Measurements from ENCODE around the gene GAK. TPM values are rescaled to one million over a fixed set of nuclear protein-coding genes. Genes with fewer than 3 reads are reported as not detected.
"Not testable (repeated sequence)": the region's sequence is repeated elsewhere in the genome, so short reads cannot be mapped to it uniquely, and the experiment has no call there.

The GAK gene
- 98.5 and 119 TPM in 2 replicates for total RNA-seq (2014; rRNA removed; shearing (Covaris generic))
- 140 and 188 TPM in 2 replicates for polyA plus RNA-seq (2015; cell fraction: cytosol; rRNA removed)
- 228 and 266 TPM in 2 replicates for polyA plus RNA-seq (2015; cell fraction: nucleus; rRNA removed)

GRCh38 chr4:931960-932712, at the start of gene GAK, which contains the start of gene TMEM175:
Gene GAK (minus strand): TSS chr4:932316. CDS start chr4:932187, 129 bp downstream.
Gene TMEM175 (plus strand): TSS chr4:932460. CDS start chr4:947740, 15,280 bp downstream.
- in situ Hi-C loops (cut with HindIII; ENCODE audit: low pct_unique_long_range_greater_than_20kb, low sequenced_read_pairs), result no loop called here
- DNase-seq (ENCODE audit: low read depth, low spot score), result peak; percentile 93

GRCh38 chr4:978957-979701, 47.0 kb upstream of the GAK start:
- DNase-seq (ENCODE audit: low read depth, low spot score), result no peak
- in situ Hi-C loops (cut with HindIII; ENCODE audit: low pct_unique_long_range_greater_than_20kb, low sequenced_read_pairs), result no loop called here

- DNase-seq (ENCODE audit: low read depth, low spot score); in situ Hi-C loops (cut with HindIII; ENCODE audit: low pct_unique_long_range_greater_than_20kb, low sequenced_read_pairs): not testable (repeated sequence)
Observed at GRCh38 chr4:976016-976415, 43.9 kb upstream of the GAK start.

GRCh38 chr4:974668-975067, 42.6 kb upstream of the GAK start:
- in situ Hi-C loops (cut with HindIII; ENCODE audit: low pct_unique_long_range_greater_than_20kb, low sequenced_read_pairs), result no loop called here
- no peak for DNase-seq (ENCODE audit: low read depth, low spot score)

GRCh38 chr4:973431-974397, 41.6 kb upstream of the GAK start, which contains the start of gene DGKQ:
Gene DGKQ (minus strand): TSS chr4:973569. CDS start chr4:973482, 87 bp downstream.
- peak; percentile 70 for DNase-seq (ENCODE audit: low read depth, low spot score)
- in situ Hi-C loops (cut with HindIII; ENCODE audit: low pct_unique_long_range_greater_than_20kb, low sequenced_read_pairs), result no loop called here

DNA sequence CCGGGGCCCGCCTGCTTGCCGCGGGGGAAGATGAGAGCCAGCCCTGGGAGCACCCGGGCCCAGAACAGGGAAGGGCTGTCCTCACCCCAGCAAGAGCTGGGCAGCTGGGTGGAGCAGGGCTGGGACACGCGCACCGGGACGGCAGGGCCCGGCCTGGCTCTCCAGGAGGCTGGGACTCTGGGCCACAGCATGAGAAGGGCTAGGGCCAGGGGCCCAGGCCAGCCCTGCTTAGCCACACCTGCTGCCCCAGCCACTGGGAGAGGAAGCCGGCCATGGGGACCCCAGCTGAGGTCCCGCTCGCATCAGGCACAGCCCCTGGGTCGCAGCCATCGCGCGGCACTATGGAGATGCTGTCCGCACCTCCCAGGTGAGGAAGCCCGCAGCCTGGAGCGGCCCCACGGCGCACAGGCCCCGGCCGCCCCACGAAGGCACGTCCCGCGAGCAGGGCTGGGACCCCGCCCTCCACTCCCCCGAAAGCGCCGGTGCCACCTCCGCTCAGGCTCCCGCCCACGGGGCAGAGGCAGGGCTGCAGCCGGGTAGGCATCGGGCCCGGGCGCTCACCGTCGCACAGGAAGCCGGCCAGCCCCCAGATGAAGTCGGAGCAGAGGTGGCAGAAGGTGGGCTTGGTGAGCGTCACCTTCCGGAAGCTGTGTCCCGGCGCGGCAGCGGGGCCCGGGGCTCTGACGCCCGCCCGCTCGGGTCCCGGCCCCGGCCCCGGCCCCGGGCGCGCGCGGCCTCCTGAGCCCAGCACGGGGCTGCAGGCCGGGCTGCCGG, 40.7 kb upstream of the GAK start:
- in situ Hi-C loops (cut with HindIII; ENCODE audit: low pct_unique_long_range_greater_than_20kb, low sequenced_read_pairs), result no loop called here
- no peak for DNase-seq (ENCODE audit: low read depth, low spot score)

GRCh38 chr4:971666-972500, 39.8 kb upstream of the GAK start:
- no peak for DNase-seq (ENCODE audit: low read depth, low spot score)
- in situ Hi-C loops (cut with HindIII; ENCODE audit: low pct_unique_long_range_greater_than_20kb, low sequenced_read_pairs), result no loop called here

GRCh38 chr4:970854-971520, 38.9 kb upstream of the GAK start:
- in situ Hi-C loops (cut with HindIII; ENCODE audit: low pct_unique_long_range_greater_than_20kb, low sequenced_read_pairs), result no loop called here
- DNase-seq (ENCODE audit: low read depth, low spot score), result no peak

GRCh38 chr4:970046-970745, 38.1 kb upstream of the GAK start:
- in situ Hi-C loops (cut with HindIII; ENCODE audit: low pct_unique_long_range_greater_than_20kb, low sequenced_read_pairs), result no loop called here
- no peak for DNase-seq (ENCODE audit: low read depth, low spot score)

- in situ Hi-C loops (cut with HindIII; ENCODE audit: low pct_unique_long_range_greater_than_20kb, low sequenced_read_pairs), result no loop called here
- DNase-seq (ENCODE audit: low read depth, low spot score), result no peak
Observed at GRCh38 chr4:968621-969394, 36.7 kb upstream of the GAK start.

- no peak for DNase-seq (ENCODE audit: low read depth, low spot score)
- in situ Hi-C loops (cut with HindIII; ENCODE audit: low pct_unique_long_range_greater_than_20kb, low sequenced_read_pairs), result no loop called here
Observed at GRCh38 chr4:968221-968620, 36.1 kb upstream of the GAK start.

DNA sequence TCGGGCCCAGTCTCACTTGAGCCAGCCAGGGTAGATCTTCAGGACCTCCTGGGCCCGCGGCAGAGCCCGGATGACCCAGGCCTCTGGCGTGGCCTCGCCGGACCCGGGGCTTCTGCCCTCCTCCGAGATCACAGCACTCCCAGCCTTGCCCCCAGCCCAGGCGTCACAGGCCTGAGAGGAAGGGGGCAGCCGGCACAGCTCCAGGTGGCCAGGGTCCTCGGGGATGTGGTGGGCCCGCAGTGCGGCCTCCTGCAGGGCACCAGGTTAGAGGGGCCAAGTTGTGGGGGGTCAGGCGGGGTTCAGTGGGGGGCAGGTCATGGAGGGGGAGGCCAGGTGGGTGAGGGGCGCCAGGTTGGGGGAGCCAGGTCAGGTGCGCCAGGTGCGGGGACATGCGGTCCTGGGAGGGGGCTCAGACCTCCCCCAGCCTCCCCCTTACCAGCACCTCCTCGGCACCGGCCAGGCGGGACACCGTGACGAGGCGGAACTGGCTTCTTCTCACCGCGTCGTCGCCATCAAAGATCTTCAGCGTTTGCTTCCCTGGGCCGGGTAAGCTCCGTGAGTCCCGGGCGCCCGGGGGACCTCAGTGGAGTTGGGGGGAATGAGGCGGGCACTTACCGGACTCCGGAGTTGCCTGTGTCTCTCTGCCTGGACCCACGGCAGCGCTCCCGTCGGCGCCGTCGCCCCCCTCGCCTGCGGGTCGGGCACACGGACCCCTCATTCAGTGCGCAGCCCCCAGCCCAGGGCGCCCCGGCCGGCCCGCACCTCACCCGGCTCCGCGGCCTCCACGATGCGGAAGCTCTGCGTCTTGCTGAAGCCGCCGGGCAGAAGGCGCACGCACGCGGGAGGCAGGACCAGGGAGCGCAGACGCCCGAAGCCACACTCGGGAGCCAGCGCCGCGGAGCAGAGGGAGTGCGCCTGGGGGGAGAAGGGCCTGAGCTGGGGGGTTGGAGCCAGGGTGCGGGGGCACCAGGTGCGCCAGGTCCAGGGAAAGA, 35.3 kb upstream of the GAK start:
- DNase-seq (ENCODE audit: low read depth, low spot score), result no peak
- in situ Hi-C loops (cut with HindIII; ENCODE audit: low pct_unique_long_range_greater_than_20kb, low sequenced_read_pairs), result no loop called here
